ENCODE results near the gene ATP9A. TPM values are rescaled to one million over a fixed set of nuclear protein-coding genes. Genes with fewer than 3 reads are reported as not detected.

ATP9A gene
- total and polyA plus RNA-seq, 12 donors: 3.4 to 32.1 (median 24.6) TPM

- no peak for ATAC-seq
Measured at GRCh38 chr20:51720384-51720783, 47.8 kb downstream of the ATP9A start.

GRCh38 chr20:51715856-51716185, 52.4 kb downstream of the ATP9A start:
- H3K4me1 ChIP-seq: no peaks in the 10 kb centered on the region
- no peak overlapping the region for H3K4me3 ChIP-seq
- intact Hi-C loops (cut with DNase I): no loop called here
- TF ChIP-seq CTCF (IDR thresholded peaks at IDR 0.05): no peak
- no peak for ATAC-seq
- H3K9me3 ChIP-seq: no peaks in the 10 kb centered on the region
- 76 to 90% methylated on average over 1 of the region's 1 CpG for WGBS, 2 donors
- peaks cover 0 to 11% (median 0%) of the 10 kb centered on the region in 9 donors for H3K36me3 ChIP-seq
- H3K27ac ChIP-seq: no peak overlapping the region
- DNase-seq: no peak
- no peaks in the 10 kb centered on the region for H3K27me3 ChIP-seq

More at GRCh38 chr20:51720384-51720783, 47.8 kb downstream of the ATP9A start:
- Histone ChIP-seq H3K9me3 (no peaks in the 10 kb centered on the region), H3K4me3 (no peak overlapping the region), H3K27ac (no peak overlapping the region), H3K27me3 (no peaks in the 10 kb centered on the region), H3K4me1 (no peaks in the 10 kb centered on the region), H3K36me3 (peaks cover 0 to 27% (median 0%) of the 10 kb centered on the region in 9 donors)
- no peak for TF ChIP-seq CTCF (IDR thresholded peaks at IDR 0.05)
- DNase-seq: no peak
- intact Hi-C loops (cut with DNase I): no loop called here
- WGBS, 2 donors: 94 to 97% methylated on average over 9 of the region's 9 CpGs

- 86 to 87% methylated on average over 10 of the region's 10 CpGs for WGBS, 2 donors
- intact Hi-C loops (cut with DNase I): no loop called here
Measured at GRCh38 chr20:51715163-51715855, 52.9 kb downstream of the ATP9A start.

DNA sequence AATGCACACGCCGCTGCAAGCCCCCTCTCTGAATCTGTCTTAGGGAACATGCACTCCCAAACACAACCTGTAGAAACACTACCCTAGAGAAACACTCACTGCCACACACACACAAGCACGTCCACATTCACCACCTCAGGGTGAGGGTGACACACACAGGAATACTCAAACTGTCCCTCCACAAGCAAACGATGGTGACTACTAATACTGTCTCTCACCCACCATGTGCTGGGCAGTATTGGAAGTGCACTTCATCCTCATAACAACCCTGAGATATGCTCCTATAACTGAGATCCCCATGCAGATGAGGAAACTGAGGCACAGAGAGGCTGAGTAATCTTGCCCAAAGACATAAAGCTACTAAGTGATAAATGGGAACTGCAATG, 55.0 kb downstream of the ATP9A start:
- H3K9me3 ChIP-seq: no peaks in the 10 kb centered on the region
- peaks cover 0 to 23% (median 0%) of the 10 kb centered on the region in 9 donors for H3K36me3 ChIP-seq
- WGBS, 2 donors: 86 to 98% methylated on average over 4 of the region's 4 CpGs
- ATAC-seq (no peak), DNase-seq (no peak)
- no peaks in the 10 kb centered on the region for H3K27me3 ChIP-seq
- no peak overlapping the region for H3K4me3 ChIP-seq
- no peak overlapping the region for H3K27ac ChIP-seq
- H3K4me1 ChIP-seq: no peaks in the 10 kb centered on the region
- TF ChIP-seq CTCF (IDR thresholded peaks at IDR 0.05): no peak
- intact Hi-C loops (cut with DNase I): no loop called here

More at GRCh38 chr20:51715163-51715855, 52.9 kb downstream of the ATP9A start:
- ATAC-seq: no peak
- no peaks in the 10 kb centered on the region for H3K27me3 ChIP-seq
- TF ChIP-seq CTCF (IDR thresholded peaks at IDR 0.05): no peak
- no peaks in the 10 kb centered on the region for H3K9me3 ChIP-seq
- no peak overlapping the region for H3K4me3 ChIP-seq
- H3K36me3 ChIP-seq: peaks cover 0 to 11% (median 0%) of the 10 kb centered on the region in 9 donors
- H3K4me1 ChIP-seq: no peaks in the 10 kb centered on the region
- DNase-seq: no peak
- no peak overlapping the region for H3K27ac ChIP-seq
